DMS153 (cell line): ENCODE data around the gene HMCN1.

ENCODE experiments used
- DNase-seq: peaks from one replicate; lab custom pipeline; 2025; lab: John Stamatoyannopoulos, UW

The HMCN1 gene

DNA sequence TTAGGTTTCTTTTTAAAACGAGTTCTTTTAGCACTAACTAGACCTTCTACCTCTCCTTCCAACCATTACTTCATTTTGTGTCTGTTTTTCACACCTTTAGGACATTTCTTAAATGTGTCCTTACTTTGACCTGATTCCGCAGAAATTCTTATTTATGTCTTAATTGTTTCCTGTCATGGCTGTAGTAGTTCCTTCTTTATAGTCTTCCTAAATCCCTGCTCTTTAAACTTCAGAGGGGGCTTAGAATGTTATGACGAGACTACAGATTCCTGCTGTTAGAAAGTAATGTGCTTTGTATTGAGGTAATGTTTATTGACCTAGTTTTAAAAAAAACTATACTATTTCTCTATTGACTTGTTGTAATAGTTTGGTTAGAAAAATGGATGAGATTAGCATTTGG is 70.4 kb downstream of the HMCN1 start:
- DNase-seq: no peak

DNA sequence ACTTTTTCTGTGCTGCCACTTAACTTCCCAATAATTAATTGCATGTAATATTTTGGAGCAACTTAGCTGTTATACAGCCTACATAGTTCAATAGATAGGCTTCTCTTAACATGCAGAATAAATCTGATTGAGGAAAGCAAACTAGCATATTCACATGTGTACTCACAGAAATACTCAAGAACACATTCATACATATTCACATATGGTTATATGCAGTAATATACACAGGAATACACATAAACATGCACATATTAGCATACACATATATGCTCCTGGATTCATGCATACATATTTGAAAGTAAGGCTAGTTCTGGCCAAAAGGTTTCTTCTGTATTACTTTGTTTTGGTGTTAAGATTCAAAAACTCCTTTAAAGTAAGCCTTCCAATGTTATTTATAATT is 73.1 kb downstream of the HMCN1 start:
- DNase-seq: no peak

DNA sequence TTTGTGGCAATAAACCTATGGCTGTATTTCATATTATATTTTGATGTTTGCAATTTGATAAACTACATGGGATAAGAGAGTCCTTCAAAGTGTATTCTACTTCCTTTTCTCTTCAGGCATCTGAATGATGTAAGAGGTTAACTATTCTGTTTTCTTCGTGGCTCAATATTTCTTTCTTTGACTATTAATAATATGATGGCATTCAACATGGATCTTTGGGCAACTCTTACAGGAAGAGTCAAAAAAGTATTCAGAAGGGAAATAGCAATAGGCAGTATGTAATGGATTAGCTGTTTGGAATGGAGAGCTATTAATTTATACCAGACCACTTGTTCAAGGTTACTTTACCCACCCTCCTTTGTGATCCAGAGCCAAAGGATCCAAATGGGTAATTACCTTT is 74.4 kb downstream of the HMCN1 start:
- DNase-seq: no peak

DNA sequence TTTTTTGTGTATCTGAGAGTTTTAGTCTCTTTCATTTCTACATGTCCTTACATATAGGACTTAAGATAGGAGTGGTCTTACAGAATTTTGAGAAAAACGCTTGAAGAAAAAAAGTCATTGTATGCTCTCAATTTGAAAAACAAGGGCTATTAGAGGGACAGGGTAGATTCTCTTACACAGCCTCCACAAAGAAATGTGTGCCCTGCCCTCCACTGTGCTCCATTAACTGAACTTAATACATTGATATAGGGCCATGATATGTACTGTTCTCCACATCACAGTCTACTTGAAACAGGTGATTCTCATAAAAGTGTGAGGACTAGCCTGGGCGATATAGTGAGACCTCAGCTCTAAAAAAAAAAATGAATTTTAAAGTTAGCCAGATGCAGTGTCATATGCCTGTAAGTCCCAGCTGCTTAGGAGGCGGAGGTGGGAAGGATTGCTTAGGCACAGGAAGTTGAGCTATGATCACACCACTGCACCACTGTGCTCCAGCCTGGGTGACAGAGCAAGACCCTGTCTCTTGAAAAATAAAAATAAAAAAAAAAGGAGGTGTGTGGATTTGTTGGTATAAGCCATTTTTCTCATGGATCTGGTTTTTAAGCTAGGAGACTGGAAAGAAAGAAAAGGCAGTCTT is 77.0 kb downstream of the HMCN1 start:
- no peak for DNase-seq

DNA sequence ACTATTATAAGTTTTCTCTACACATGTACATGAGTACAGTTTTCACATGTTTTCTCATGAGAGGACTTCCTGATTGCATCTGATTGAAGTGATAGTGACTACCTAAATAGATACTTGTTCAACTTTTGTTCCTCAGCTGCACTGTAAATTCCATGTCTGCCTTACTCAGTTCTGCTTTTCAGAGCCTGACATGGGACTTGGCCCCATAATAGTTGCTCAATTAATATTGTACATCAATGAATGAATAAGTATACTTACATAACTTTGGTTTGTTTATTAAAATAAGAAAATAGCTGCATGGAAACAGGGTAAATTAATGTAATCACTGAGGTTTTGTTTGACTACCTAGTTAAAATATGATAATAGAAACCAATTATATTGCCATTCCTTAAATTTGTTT is 78.7 kb downstream of the HMCN1 start:
- DNase-seq: no peak

DNA sequence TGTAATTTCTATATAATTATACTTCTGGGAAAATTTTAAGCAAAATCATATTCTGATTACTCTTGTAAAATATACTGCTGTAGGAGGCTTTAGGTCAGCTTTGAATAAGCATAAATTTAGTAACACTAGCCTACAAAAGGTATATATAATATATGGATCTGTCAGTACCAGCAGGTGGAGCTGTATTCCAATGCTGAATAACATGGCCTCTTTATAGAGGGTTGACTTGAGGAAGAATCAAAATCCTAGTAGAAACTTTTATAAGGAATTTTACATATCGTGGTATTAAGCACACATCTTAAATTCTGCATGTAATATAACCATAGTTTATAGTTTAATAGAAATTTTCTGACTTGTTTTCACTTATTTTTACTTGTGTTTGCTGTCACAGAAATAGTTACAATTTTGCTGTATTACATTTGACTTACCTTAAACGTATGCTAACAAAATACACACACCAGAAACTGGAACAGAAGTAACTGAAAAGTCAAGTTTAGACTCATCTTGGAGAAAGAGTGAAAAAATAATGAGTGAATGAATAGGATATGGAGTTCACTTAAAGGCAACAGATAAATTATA is 79.3 kb downstream of the HMCN1 start:
- peak; percentile 27 for DNase-seq

DNA sequence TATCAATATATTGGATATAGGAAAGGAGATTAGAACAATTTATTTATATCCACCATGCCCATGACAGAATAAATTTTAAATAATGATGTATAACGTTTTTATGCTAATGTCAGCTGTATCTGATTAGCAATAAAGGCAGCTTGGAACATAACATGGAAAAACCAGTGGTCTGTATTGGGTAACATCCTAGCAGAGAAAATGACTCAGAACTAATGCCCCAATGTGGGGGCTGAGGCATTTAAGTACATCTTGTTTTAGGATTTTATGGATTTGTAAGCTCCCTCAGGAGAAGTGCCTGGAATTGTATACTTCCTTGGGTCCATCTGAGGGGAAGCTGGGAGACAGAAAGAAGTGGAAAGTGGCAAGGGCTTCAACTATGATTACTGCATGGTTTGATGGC is 82.3 kb downstream of the HMCN1 start:
- DNase-seq: no peak

DNA sequence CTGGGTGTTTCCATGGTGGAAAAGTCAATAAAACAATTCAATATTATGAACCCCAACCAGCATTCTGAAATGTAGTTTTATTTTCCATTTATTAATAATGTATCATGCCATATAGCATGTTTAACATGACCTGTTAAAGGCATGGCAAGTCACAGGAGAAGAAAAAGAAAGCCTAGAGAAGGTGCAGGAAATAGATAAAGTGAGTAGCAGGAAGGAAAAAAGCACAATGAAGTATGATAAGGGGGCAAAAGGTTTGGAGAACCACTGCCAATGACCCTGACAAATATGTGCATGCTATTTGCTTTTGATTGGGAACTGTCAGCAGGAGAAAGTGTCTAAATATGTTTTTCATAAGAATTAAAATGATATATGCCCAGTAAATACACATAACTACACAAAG is 85.6 kb downstream of the HMCN1 start:
- DNase-seq: no peak

DNA sequence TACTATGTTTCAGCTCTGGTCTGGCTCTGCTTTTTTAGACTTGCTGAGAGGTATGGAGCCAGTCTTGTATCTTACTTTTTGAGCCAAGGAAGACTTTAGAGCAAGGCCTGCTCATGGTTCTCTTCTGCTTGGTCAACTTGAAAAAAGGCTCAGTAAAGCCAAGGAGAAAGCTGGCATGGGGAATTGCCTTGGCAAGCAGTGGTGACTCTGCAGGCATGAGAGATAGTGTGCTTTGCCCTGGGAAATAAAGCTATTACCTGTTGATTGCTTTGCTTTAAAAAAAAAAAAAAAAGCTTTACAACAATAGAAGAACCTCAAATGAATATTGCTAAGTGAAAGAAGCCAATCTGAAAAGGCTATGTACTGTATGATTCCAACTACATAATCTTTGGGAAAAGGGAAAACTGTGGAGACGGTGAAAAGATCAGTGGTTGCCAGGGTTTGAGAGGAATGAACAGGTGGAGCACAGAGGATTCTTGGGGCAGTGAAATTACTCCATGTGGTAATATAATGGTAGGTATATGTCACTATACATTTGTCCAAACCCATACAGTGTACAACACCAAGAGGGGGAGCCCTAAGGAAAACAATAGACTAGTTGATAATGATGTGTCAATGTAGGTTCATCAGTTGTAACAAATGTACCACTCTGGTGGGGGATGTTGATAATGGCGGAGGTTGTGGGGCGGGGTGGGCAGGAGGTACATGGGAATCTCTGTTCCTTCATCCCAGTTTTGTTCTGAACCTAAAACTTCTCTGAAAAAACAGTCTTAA is 87.6 kb downstream of the HMCN1 start:
- DNase-seq: no peak

DNA sequence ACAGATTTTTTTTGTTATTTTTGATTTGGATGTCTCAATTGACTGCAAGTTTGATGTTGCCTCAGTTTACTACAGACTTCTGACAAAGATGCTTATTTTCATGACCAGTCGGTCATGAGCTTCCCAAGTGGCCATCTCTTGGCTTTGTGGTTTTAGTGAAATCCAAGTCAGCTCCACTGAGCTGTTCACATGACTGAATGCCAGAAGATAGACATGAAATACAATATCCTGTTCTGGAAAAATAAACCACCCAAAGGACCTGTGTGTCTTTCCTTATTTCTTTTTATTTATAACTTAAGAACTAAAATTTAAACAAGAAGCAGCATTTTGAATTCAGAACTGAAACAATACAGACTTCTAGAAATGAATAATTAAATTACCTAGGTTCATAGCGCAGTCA is 89.3 kb downstream of the HMCN1 start:
- DNase-seq: no peak

DNA sequence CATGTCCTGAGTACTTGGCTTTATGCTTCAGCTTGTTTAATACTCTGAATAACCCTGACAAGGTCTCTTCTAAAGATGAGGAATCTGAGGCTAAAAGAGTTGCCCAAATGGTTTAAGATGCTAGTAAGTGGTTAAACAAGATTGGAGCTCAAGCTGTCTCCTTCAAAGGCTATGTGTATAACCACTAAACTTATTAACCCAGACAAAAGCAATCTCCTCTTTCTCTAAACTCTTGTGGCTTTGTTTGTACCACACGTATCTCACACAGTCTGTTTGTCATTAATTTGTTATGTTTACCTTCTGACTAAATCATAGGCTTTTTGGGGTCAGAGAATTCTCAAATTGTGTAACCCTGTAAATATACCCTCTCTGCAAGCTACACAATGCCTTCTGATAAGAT is 89.9 kb downstream of the HMCN1 start:
- no peak for DNase-seq

DNA sequence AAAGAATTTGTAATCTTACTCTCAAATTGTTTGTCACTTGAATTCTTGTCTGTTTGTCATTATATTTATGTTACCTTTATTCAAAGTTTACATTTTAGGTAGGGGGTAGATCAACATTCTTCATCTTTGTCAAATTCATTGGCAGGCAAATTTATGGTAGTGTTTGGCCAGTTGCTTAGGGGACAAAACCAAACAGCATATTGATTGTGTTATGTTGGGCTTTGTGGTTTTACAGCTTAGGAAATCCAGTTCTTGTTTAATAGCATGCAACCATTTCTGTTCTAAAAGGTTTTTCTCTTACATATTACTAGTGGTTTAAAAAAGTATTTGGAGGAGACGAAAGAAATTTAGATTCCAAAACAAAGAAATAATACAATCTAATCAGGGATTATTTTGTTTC is 91.4 kb downstream of the HMCN1 start:
- no peak for DNase-seq

DNA sequence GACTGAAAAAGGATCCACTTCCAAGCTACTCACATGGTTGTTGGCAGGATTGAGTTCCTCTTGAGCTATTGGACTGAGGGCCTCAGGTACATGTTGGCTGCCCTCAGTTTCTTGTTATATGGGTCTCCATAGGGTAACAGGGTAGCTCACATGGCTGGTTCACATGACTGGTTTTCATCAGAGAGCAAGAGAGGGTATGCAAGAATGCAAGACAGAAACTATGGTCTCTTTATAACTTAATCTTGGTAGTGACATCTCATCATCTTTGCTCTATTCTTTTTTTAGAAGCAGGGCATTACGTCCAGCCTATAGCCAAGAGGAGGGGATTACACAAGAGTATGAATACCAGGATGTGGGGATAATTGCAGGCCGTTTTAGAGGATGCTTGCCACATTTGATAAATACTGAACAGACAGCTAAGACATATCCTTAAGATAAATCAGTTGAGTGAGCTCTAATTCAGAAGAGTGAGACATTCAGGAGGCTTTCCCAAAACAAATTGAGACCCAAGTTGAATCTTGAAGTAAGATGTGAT is 100.2 kb downstream of the HMCN1 start:
- no peak for DNase-seq

DNA sequence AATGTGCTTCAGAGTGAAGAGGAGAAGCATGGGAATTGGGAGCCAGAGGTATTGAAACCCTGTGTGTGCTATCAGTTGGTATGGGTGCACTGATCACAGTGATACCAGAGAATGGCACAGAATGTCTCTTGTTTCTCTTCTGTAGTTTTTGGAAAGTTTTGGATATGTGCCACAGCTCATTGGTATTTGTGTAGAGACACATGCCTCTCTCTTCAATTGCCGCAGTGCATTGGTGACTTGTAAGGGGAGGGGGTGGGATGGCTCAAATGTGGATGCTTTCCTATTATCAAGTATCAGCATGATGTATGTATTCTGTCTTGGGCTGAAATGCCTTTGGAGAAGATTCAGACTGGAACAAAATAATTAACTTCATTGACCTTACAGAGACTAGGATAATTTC is 101.0 kb downstream of the HMCN1 start:
- no peak for DNase-seq

DNA sequence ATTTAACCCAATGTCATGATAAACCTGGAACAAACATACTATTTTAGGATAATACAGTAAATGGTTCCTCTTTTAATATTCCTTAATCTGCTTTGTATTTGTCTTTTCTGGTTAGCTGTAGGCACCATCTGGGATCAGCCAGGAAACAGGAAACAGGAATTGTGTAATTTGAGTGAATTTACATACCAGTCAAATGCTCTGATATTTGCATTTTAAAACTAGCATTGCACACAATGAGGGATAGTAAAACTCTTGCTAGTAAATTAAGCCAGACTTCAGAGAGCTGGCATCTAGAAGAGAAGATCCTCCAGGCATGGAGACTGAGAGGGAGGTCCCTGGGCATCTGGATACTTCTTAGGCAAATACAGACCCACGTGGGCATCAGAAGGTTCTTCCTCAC is 103.5 kb downstream of the HMCN1 start:
- no peak for DNase-seq

DNA sequence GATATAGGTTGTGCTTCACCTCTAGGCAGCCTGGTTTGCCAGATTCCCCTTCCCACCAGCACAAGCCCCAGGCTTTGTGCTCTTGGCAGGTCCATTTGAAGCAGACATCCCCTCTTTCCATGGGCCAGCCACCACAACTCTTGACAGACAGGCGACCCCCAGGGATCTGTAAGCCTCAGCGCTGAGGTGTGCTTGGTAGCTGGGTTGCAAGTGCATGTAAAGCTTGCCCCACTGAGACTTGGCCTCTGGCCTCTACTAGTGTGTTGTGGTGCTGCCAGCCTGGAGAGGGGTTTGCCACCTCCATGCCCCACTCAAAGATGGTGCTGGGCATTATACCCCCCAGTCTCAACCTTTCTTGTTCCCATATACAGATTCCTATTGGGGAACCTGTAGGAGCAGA is 103.9 kb downstream of the HMCN1 start:
- no peak for DNase-seq

DNA sequence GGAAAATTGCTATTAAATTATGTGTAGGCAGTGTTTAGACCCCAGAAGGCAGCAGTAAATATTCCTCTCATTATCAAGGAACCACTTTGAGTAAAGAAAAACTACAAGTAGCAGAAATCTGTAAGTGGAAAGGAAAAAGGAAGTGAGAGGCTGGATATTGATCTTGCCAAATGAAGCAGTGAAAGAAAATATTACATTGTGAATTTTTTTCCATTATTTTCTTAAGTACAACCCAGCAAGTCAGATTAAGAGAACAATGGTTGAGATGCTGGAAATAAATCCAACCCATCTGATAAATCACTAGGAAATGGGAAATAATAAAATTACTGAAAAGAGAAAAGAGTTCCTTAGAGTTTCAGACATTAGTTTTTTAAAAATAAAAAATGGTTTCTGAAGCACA is 106.7 kb downstream of the HMCN1 start:
- no peak for DNase-seq

DNA sequence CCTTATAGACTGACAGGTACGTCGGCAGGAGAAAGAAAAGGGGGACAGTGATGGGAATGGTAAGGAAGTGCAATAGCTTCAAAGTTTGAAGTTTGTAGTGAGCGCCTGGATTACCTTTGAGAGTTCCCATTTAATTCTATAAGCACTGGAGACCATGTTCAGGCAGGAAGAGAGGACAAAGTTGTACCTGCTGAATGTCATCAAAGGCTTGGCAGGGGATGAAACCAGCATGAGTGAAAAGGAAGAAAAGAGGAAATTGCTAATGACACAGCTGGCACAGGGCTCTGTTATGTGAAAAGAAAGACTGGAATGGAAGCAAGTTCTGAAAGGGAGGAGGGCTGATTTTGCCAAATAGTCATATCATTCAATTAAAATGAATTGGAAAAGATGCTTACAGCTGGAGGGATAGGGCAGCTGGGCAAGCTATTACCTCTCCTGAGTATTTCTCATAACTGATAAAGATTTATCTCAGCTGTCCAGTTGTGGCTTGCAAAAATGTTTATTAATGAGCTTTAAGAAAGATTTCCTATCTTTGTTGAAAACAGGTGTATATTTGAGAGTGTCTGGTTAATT is 109.2 kb downstream of the HMCN1 start:
- no peak for DNase-seq

DNA sequence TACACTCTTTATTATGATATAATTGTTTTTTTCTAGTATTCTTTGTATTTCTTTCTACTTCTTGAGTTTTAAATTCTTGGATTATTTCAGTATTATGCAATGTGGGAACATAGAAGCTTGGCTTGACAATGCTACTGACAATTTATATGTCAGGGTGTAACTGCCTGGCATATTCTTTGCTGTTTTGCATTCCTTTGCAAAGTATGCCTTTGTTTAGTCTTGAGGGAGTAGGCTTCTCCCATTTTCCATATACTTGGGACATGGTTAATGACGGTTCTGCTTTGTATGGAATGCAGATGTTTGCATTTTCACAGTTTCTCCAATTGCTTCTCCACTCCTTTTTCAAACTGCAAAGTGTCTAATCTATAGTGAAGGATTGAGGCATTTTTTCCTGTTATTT is 109.8 kb downstream of the HMCN1 start:
- DNase-seq: no peak

DNA sequence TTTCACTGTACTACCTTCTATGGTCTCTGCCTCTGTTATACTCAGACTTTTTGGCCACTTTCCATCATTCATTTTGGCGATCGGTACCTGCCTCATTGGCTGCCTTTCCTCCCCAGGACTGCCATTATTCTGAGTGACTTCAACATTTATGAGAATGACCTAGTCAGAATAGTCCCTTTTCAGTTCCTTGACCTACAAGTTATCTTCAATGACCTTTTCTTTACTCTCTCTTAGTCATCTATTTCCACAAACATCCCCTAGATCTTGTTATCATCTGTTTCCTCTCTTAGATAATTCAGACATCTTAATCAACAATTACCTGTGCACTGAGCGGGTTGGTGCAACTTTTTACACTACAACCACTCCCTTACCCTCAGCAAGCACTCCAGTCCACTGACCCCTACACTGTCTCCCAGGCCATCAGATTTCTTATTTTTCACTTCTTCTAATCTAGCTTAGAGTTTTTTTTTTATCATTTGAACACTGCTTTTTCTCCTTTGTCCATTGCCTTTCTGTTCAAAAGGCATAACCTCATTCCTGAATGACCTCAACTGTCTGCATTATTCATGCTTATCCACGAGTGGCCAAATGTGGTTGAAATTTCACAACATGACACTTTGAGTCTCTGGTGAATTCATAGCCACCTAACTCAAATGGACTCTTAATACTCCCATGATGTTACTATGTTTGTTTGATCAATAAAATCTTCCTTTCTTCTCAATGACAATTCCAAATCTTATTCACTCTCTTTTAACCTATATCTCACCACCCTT is 112.7 kb downstream of the HMCN1 start:
- no peak for DNase-seq

DNA sequence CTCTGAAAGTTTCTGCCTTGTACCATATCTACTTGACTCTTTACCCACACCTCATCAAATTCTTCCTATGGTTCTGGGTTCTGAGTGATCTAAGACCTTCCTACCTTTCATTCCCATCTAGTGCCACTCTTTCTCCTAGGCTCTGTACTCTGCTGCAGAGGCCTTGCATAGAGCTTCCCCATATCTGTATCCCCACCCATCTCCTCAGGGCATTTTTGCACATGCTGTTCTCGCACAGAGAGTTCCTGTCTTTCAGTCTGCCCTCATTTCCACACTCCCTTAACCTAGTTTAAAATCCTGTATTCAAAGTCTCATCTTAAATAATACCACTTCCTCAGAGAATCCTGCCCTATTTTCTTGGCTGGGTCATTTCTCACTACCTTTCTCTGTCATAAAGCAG is 114.8 kb downstream of the HMCN1 start:
- DNase-seq: no peak

DNA sequence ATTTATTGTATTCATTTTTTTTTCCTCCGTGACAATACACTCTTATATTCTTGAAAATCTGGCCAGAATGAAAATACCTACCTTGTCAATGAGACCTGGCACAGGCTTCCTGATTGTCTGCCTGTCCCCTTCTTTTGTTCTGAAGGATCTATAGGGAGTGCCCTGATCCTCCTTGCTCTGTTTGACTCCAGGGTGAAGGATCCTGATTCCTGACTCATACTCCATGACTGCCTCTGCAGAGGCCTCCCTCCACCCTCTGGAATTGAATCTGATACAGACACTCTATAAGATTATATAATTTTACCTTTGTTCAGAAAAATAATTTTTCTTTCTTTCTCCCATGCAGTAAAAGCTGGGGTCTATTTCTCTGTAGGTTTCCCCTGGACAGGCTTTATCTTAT is 116.2 kb downstream of the HMCN1 start:
- no peak for DNase-seq
